Neural cell (in vitro differentiated cells): Measurements from ENCODE around the gene SLC8A3.

ENCODE experiments used
- CTCF ChIP-seq: fragments of 450-650 bp; IDR thresholded peaks from 2 replicates; pipeline ENCODE4 v1.5.1; 2014; ENCODE audit warnings: antibody characterized with exemption, mild to moderate bottlenecking, moderate library complexity; ENCODE audit not compliant: poor library complexity, severe bottlenecking
- EZH2 ChIP-seq: fragments of 200-600, 300-800 bp; shearing (Covaris generic), sonication (generic); IDR thresholded peaks from 2 replicates; pipeline ENCODE4 v1.6.1; 2014; ENCODE audit warnings: antibody characterized with exemption, low read length, borderline replicate concordance, mild to moderate bottlenecking; ENCODE audit not compliant: insufficient read depth, poor library complexity, severe bottlenecking
- POLR2AphosphoS5 ChIP-seq: IDR thresholded peaks from 2 replicates; pipeline ENCODE4 v1.6.1; 2012
- TAF1 ChIP-seq: IDR thresholded peaks from 2 replicates; pipeline ENCODE4 v1.6.1; 2012; ENCODE audit warnings: low read depth

- no peak for TF ChIP-seq CTCF
- no peak for TF ChIP-seq EZH2
- TF ChIP-seq POLR2AphosphoS5 = no peak
- no peak for TF ChIP-seq TAF1
Measured at GRCh38 chr14:70077005-70077404, 111.7 kb downstream of the SLC8A3 start.
